Measurements from ENCODE around the gene ANKRD31. TPM values are rescaled to one million over a fixed set of nuclear protein-coding genes. Genes with fewer than 3 reads are reported as not detected.

The ANKRD31 gene
- total RNA-seq, 1 experiment from 2014 or later = 0.30 TPM

- H3K79me2 ChIP-seq (ENCODE audit: insufficient read depth, low read length) = no peaks in the 10 kb centered on the region
- ChIA-PET CTCF (interaction anchor here (0.8 to 2.1 kb wide), 3 partner anchors 215 to 340 kb away, joined by 3 to 15 read pairs (median 10); no protein-coding TSS in a partner anchor), RAD21 (ENCODE audit: low non-redundant PET in 1 of 2, low total read pairs in 2 of 2, uncharacterized antibody in 2 of 2, unreplicated experiment in 2 of 2) (interaction anchor here (0.7 to 1.5 kb wide), 3 partner anchors 216 to 340 kb away, joined by 4 to 6 read pairs (median 5); no protein-coding TSS in a partner anchor), POLR2A (no interaction called here)
- no peaks in the 10 kb centered on the region for H3K4me1 ChIP-seq (ENCODE audit: control insufficient read depth in 1 of 2, insufficient read depth in 2 of 2, low read length in 2 of 2)
- no peaks in the 10 kb centered on the region for H3K27me3 ChIP-seq (ENCODE audit: insufficient read depth, low read length)
- no peaks in the 10 kb centered on the region for H3K9me3 ChIP-seq (ENCODE audit: control insufficient read depth in 1 of 2, insufficient read depth in 1 of 2, low read depth in 1 of 2, low read length in 2 of 2)
- H3K4me3 ChIP-seq (replicated peaks in 1 of 2; ENCODE audit: low read depth in 1 of 2, low read length in 2 of 2) = no peak overlapping the region
- no TSS peak for BruUV-seq (replicated peaks)
- H3K9ac ChIP-seq (ENCODE audit: low read length) = no peak overlapping the region
- intact Hi-C loops (cut with micrococcal nuclease) = loop anchor here (1.0 to 10.0 kb wide), 6 partner anchors 215 to 1361 kb away; no protein-coding TSS in a partner anchor
- no peak overlapping the region for H3K4me2 ChIP-seq (ENCODE audit: low read length)
- DNase-seq (ENCODE audit: low read depth, low spot score) (peak; percentile 37), ATAC-seq (peak; percentile 73)
- H3K36me3 ChIP-seq (ENCODE audit: control insufficient read depth in 1 of 2, insufficient read depth in 2 of 2, low read length in 2 of 2) = no peaks in the 10 kb centered on the region
- no peaks in the 10 kb centered on the region for H3K9me2 ChIP-seq (ENCODE audit: insufficient read depth)
- peak; percentile 71 to 77 (median 76); a peak in 5 of 6 replicates for TF ChIP-seq CTCF (IDR thresholded peaks at IDR 0.05 in 2 of 3, conservative IDR thresholded peaks at IDR 0.05 in 1 of 3; ENCODE audit: borderline replicate concordance in 1 of 3, insufficient read depth in 1 of 3, low read depth in 2 of 3, low read length in 2 of 3)
- TF ChIP-seq EGR1 (IDR thresholded peaks at IDR 0.05; ENCODE audit: low read depth) = no peak
- no peak for TF ChIP-seq ZFX (IDR thresholded peaks at IDR 0.05)
- no peak for TF ChIP-seq REST (IDR thresholded peaks at IDR 0.05; ENCODE audit: low read depth)
- no peak for TF ChIP-seq EZH2 (IDR thresholded peaks at IDR 0.05)
- TF ChIP-seq RAD21 (IDR thresholded peaks at IDR 0.05; ENCODE audit: low read depth) = peak; percentile 90
- no peak for TF ChIP-seq FOSL1 (IDR thresholded peaks at IDR 0.05; ENCODE audit: low read depth)
- no peak overlapping the region for H3K27ac ChIP-seq (ENCODE audit: low read depth, low read length)
- H4K20me1 ChIP-seq (ENCODE audit: insufficient read depth) = no peaks in the 10 kb centered on the region
- no peak overlapping the region for H2AFZ ChIP-seq (ENCODE audit: low read depth, low read length, poor library complexity, severe bottlenecking)
Measured at GRCh38 chr5:75265731-75266130, 29.1 kb upstream of the ANKRD31 start.

Data from HCT116 (cell line).